Vagina (tissue), 2 donors: Measurements from ENCODE around the gene SPAG7. TPM values are rescaled to one million over a fixed set of nuclear protein-coding genes. Genes with fewer than 3 reads are reported as not detected.

ENCODE experiments used
- DNase-seq, 2 donors: peaks; one replicate each; pipeline ENCODE4 v3.0.0-alpha.2; 2017; ENCODE audit errors: extremely low spot score in 2 of 2
- H3K27ac ChIP-seq: fragments of 200-600 bp; sonication (generic); one replicate; pipeline ENCODE4 v1.5.1; 2019
- H3K27me3 ChIP-seq: fragments of 200-600 bp; sonication (generic); one replicate; pipeline ENCODE4 v1.5.1; 2019
- H3K36me3 ChIP-seq, 2 donors: fragments of 200-600 bp; sonication (generic); one replicate each; pipeline ENCODE4 v1.5.1; 2017 to 2019
- H3K4me1 ChIP-seq: fragments of 200-600 bp; sonication (generic); one replicate; pipeline ENCODE4 v1.5.1; 2019
- H3K4me3 ChIP-seq, 2 donors: fragments of 200-600 bp; sonication (generic); 1 replicate in 1 of 2; 2 replicates in 1 of 2; pipeline ENCODE4 v1.5.1; 2016 to 2019
- H3K9me3 ChIP-seq: fragments of 200-600 bp; sonication (generic); one replicate; pipeline ENCODE4 v1.5.1; 2019
- POLR2A ChIP-seq, 2 donors: fragments of 450-650 bp; IDR thresholded peaks; one replicate each; pipeline ENCODE4 v1.6.1; 2017; ENCODE audit warnings: antibody characterized with exemption in 2 of 2, mild to moderate bottlenecking in 2 of 2, moderate library complexity in 2 of 2
- POLR2AphosphoS5 ChIP-seq, 2 donors: sonication (generic); formaldehyde crosslinking; IDR thresholded peaks; one replicate each; pipeline ENCODE4 v1.9.0; 2017; ENCODE audit warnings: antibody characterized with exemption in 2 of 2, mild to moderate bottlenecking in 2 of 2, low read depth in 1 of 2; ENCODE audit not compliant: insufficient read depth in 1 of 2
- intact Hi-C: fragments of 100-400 bp; cut with DNase I; formaldehyde crosslinking; loops from one replicate; pipeline ENCODE4 v1.15.1; 2023
- total RNA-seq: library from RNA; depleted of rRNA; stranded (reverse); fragments of >200 nt; gene quantifications from one replicate; pipeline ENCODE4 v1.2.3, GENCODE V29; 2016
- TF ChIP-seq, protein P1 (sequence below), 3 experiments: fragments of 450-650 bp in 2 of 3; fragments of 200-600 bp in 1 of 3; sonication (generic) in 1 of 3; IDR thresholded peaks; one replicate each; pipeline ENCODE4 v1.5.1; 2017 to 2019; ENCODE audit warnings: antibody characterized with exemption in 3 of 3, mild to moderate bottlenecking in 2 of 3, moderate library complexity in 2 of 3

The SPAG7 gene
- total RNA-seq, 1 donor from 2014 or later: 34.6 TPM

DNA sequence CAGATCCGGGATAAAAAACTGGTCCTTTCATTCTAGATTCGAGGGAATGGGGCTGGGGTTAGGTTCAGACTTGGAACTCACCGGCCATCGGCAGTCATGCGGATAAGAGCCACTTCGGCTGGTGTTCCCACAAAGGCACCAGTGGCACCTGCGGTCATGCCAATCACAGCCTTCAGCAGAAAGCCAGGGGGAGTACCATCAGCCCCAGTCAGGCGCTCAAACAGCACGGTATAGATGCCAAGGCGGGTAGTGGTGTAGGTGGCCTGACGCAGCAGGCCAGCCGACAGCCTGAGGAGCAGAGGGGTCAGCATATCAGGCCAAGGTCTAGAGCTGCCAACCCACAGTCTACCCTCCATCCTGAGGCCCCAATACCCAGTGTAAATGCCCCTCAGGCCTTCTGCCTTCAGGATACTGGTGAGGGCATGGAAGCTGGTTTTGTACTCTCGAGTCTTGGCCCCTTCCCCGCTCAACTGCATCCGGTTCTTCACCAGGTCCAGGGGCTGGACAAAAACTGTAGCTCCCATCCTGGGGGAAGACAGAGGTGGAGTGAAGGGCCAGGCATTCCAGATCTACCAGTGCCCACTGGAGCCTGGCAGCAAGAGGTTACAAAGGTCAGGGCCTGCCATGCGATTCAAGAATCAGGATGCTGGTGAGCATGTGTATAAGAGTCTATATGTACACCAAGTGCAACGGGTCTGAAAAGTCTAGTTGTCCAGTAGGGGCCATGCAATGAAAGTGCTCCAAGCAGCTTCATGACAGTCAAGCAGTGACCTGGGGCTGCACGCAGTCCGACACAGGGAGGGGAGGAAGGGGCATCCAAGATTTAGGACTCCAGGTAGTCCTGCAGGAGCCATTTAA, 28.7 kb downstream of the SPAG7 start:
- intact Hi-C loops: no loop called here
- no peak for DNase-seq
- Histone ChIP-seq H3K36me3 (peaks cover 0 to 35% of the 10 kb centered on the region in 2 donors), H3K4me1 (peaks cover 42% of the 10 kb centered on the region), H3K4me3 (peak overlapping the region; percentile 76 to 88), H3K27me3 (no peaks in the 10 kb centered on the region), H3K9me3 (no peaks in the 10 kb centered on the region), H3K27ac (peak overlapping the region; percentile 88)
- TF ChIP-seq, protein P1, sequence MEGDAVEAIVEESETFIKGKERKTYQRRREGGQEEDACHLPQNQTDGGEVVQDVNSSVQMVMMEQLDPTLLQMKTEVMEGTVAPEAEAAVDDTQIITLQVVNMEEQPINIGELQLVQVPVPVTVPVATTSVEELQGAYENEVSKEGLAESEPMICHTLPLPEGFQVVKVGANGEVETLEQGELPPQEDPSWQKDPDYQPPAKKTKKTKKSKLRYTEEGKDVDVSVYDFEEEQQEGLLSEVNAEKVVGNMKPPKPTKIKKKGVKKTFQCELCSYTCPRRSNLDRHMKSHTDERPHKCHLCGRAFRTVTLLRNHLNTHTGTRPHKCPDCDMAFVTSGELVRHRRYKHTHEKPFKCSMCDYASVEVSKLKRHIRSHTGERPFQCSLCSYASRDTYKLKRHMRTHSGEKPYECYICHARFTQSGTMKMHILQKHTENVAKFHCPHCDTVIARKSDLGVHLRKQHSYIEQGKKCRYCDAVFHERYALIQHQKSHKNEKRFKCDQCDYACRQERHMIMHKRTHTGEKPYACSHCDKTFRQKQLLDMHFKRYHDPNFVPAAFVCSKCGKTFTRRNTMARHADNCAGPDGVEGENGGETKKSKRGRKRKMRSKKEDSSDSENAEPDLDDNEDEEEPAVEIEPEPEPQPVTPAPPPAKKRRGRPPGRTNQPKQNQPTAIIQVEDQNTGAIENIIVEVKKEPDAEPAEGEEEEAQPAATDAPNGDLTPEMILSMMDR (IDR thresholded peaks at IDR 0.05): no peak
- TF ChIP-seq POLR2A (IDR thresholded peaks at IDR 0.05) (no peak), POLR2AphosphoS5 (IDR thresholded peaks at IDR 0.05; ENCODE audit: insufficient read depth in 1 of 2, low read depth in 1 of 2) (no peak)

DNA sequence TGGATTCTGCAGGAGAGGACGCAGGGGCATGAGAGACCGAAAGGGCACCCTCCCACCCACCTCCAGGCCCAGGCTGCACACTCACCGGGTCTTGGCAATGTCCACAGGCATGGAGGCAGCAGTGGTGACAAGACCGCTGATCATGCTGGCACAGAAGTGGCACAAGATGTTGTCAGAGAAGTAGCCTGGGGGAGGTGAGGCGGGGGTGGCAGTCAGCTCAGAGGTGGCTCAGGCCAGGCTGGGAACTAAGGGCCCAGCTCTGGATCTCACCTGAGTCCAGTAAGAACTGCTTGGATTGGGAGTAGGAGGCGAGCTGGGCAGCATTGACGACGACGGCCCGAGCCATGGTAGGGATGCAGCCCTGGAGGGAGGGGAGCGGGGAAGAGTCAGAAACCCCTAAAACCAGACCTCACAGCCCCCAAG, 29.5 kb downstream of the SPAG7 start:
- H3K27ac ChIP-seq: no peak overlapping the region
- DNase-seq: no peak
- TF ChIP-seq, protein P1 (IDR thresholded peaks at IDR 0.05): no peak
- TF ChIP-seq POLR2AphosphoS5 (IDR thresholded peaks at IDR 0.05; ENCODE audit: insufficient read depth in 1 of 2, low read depth in 1 of 2) (no peak), POLR2A (IDR thresholded peaks at IDR 0.05) (no peak)
- no peaks in the 10 kb centered on the region for H3K9me3 ChIP-seq
- H3K4me3 ChIP-seq: no peak overlapping the region
- peaks cover 45% of the 10 kb centered on the region for H3K4me1 ChIP-seq
- peaks cover 0 to 30% of the 10 kb centered on the region in 2 donors for H3K36me3 ChIP-seq
- intact Hi-C loops: no loop called here
- no peaks in the 10 kb centered on the region for H3K27me3 ChIP-seq

DNA sequence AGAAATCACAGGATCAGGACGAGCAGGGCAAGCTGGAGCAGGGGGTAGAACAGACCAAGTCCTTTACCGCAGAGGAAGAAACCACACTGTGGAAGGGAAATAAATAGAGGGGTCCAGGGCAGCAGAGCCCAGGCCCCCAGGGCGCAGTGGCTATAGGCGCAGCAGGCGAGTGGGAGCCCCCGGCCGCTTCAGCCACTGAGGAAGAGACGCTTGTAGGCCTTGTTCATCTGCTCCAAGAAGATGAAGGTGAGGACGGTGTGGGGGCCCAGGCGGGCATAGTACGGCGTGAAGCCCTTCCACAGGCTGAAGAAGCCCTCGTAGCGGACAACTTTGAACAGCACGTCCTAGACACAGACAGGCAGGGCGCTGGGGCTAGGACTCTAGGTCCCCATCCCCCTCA, 30.1 kb downstream of the SPAG7 start:
- TF ChIP-seq, protein P1 (IDR thresholded peaks at IDR 0.05): no peak
- no peak for TF ChIP-seq POLR2A (IDR thresholded peaks at IDR 0.05)
- TF ChIP-seq POLR2AphosphoS5 (IDR thresholded peaks at IDR 0.05; ENCODE audit: insufficient read depth in 1 of 2, low read depth in 1 of 2): no peak
- Histone ChIP-seq H3K9me3 (no peaks in the 10 kb centered on the region), H3K4me3 (no peak overlapping the region), H3K36me3 (peaks cover 0 to 25% of the 10 kb centered on the region in 2 donors), H3K27me3 (no peaks in the 10 kb centered on the region), H3K4me1 (peaks cover 45% of the 10 kb centered on the region), H3K27ac (no peak overlapping the region)
- no peak for DNase-seq
- intact Hi-C loops: no loop called here

DNA sequence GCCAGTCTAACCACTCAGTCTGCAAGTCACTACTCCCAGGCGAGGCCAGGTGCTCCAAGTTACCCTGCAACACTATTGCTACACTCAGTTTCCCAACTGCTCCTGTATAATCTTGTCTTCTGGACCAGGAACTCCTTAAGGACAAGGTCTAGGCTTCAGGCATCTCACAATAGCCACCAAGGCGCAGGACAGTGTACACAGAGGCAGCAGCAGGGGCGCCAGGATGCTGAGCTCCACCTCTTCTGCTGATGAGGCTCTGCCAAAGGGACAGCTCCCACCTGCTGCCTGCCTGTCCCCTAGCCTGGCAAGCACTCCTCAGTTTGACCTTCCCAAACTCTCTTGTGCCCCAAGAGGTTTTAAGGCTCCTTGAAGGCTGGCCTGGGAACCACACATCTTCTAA, 31.2 kb downstream of the SPAG7 start:
- peaks cover 36% of the 10 kb centered on the region for H3K4me1 ChIP-seq
- no peak overlapping the region for H3K27ac ChIP-seq
- no peak for DNase-seq
- H3K4me3 ChIP-seq: no peak overlapping the region
- TF ChIP-seq POLR2A (IDR thresholded peaks at IDR 0.05) (no peak), POLR2AphosphoS5 (IDR thresholded peaks at IDR 0.05; ENCODE audit: insufficient read depth in 1 of 2, low read depth in 1 of 2) (no peak)
- TF ChIP-seq, protein P1 (IDR thresholded peaks at IDR 0.05): no peak
- no peaks in the 10 kb centered on the region for H3K9me3 ChIP-seq
- intact Hi-C loops: no loop called here
- peaks cover 0 to 20% of the 10 kb centered on the region in 2 donors for H3K36me3 ChIP-seq
- no peaks in the 10 kb centered on the region for H3K27me3 ChIP-seq

DNA sequence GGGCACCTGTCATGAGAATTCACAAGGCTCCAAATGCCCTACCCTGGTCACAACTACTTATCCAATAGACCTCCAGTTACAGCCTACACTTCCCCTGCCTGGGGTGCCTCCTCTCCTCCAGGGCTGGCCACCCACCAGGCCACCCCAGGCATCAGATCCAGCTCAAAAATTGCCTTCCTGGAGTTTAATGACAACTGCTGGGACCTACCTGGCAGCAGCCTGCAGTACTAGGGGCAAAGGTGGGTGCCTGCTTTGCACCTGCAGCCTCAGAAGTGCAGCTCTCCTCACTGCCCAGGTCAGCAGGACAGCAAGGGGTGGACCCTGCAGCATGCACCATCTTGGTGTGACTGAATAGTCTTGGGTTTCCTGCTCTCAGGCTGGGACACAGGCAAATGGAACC, 32.0 kb downstream of the SPAG7 start:
- TF ChIP-seq, protein P1 (IDR thresholded peaks at IDR 0.05): no peak
- TF ChIP-seq POLR2A (IDR thresholded peaks at IDR 0.05) (no peak), POLR2AphosphoS5 (IDR thresholded peaks at IDR 0.05; ENCODE audit: insufficient read depth in 1 of 2, low read depth in 1 of 2) (no peak)
- Histone ChIP-seq H3K36me3 (peaks cover 0 to 20% of the 10 kb centered on the region in 2 donors), H3K27me3 (no peaks in the 10 kb centered on the region), H3K4me3 (no peak overlapping the region), H3K27ac (no peak overlapping the region), H3K4me1 (peaks cover 28% of the 10 kb centered on the region), H3K9me3 (no peaks in the 10 kb centered on the region)
- DNase-seq: no peak
- intact Hi-C loops: no loop called here
